SKM-1 (cell line): ENCODE data around the gene DDX31.

Experiments
- DNase-seq: peaks from one replicate; lab custom pipeline; 2025; ENCODE audit not compliant: unreplicated experiment; lab: John Stamatoyannopoulos, UW

Gene DDX31

DNA sequence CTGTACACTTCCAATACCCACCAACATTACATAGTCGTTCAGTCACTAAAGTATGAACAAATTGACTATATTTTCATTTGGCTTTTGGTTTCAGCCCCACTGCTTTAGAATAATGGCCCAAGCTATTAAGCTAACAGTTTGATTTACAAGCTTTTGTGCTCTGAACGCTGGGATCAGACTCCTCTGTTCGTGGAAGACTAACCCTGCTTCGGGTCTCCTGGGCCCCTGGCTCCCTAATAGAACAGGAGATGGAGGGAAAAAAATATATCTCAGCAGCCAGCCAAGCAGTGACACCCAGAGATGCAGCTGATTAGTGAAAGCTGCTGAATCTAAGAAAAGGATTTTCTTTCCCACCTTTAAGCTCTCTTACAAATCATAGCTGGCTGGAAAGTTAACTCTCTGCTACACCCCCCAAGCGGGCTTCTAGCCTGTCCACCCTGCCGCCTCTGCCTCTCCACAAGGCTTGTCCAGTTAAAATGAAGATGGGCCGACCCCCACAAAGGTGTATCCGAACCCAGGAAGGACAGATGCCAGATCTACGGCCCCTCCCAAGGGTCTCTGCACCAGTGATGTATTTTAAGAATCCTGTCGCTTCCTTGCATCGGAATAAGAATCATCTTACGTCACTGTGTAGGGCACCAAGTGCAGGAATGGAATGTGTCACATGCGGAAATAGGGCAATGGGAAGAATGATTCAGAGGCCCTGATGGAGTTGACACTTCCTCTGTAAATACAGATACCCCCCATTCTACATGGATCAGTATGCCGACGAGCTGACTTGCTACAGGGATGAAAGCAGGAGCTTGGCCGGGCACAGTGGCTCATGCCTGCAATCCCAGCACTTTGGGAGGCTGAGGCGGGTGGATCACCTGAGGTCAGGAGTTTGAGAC is 120.8 kb downstream of the DDX31 start:
- no peak for DNase-seq

DNA sequence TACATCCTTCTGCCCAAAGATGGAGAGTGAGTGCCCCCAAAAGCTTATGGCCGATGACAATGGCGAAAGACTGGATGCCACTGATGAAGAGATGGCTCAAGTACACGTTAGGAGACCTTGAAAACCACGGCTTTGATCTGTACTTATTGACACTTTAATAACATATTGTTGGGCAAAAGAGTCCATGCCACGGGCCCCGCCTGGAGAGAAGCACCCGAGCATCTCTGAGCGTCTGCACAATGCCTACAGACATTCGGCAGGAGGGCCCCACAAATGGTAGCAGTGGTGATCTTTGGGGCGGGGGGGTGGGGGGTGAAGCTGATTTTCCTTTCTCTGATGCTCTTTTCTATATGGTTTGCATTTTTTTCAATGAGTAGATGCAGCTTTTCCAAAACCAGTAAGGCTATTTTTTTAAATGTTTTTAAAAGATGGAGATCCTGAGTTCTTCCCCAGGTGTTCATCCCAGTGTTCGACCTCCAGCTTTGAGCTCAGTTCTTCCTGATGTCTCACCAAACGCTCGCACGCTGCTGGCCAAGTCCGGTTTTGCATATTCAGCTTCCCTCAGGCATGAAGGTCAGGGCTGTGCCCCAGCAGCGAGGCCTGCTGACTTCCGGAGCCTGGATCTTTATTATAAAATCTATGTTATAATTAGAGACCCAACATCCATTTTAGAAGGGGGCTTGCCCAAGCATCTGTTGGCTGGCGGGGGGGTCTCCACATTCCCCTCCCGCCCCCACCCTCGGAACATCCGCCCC is 121.6 kb downstream of the DDX31 start:
- no peak for DNase-seq

DNA sequence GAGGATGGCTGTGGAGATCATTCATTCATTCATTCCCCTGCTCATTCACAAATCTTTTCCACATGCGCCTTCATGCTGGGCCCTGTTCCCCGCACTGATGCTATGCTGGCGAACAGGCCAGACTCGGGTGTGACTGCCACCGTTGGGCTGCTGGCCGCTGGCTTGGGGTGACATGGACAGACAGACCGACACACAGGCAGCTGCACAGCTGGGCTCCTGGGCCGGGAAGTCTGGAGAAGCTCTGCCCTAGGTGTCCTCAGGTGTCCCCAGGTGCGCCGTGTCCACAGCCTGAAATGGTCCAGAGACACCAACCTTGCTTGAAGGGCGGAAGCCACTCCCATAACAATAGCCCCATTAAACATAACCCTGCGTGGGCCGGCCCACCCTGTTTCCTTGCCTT is 122.3 kb downstream of the DDX31 start:
- DNase-seq: no peak

DNA sequence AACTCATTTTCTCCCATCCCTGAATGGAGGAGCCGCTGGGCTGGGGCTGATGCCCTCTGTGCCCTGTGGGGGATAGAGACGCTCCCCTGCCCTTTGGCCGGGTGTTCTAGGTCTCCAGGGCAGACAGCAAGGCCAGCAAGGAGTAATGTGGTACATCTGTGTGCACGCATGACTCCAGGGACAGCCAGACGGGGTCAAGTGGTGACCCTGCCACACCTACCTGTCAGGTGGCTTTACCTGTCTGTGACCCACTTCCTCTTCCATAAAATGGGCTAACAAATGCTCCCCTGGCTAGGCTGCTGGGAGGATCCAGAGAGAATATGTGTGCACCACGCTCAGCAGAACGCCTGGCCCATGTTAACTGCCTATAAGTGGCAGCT is 122.7 kb downstream of the DDX31 start:
- DNase-seq: no peak

DNA sequence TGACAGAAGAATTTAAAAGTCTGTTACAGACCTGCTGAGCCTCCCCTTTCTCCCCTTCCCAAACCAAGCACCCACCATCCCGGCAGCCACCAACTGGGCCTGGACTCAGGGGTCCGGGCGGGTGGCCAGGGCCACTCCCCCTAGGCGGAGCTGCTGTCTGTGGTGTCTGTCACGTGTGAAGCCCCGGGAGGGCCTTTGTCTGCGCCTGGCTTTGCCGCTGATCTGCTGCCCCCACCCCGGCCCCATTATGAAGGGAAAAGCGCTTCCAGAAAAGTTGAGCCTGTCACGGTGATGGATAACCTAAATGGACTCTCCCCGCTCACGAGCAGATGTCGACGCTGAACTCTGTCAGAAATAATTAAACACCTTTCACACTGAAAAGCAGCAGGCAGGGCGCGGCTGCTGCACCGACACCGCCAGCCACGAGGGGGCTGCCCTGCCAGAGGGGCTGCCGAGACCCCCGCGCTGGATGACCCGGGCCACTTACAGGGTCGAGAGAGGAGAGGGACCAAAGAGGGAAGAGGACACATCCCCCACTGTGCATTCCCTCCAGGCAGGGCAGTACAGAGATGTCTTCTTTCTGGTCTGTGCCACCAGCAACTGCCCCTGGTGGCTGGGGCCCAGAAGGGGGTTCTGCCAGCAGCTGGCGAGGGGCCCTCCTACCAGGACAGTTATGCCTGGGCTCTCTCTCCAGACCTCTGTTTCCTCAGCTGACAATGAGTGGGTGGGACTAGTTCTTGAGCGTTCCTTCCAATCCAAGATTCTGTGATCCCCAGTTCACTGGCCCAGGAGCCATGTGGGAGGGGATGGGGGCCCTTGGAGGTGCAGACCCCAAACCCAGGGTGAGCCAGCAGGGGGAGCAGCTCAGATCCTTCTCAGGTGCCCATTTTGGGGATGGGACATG is 123.4 kb downstream of the DDX31 start:
- no peak for DNase-seq

DNA sequence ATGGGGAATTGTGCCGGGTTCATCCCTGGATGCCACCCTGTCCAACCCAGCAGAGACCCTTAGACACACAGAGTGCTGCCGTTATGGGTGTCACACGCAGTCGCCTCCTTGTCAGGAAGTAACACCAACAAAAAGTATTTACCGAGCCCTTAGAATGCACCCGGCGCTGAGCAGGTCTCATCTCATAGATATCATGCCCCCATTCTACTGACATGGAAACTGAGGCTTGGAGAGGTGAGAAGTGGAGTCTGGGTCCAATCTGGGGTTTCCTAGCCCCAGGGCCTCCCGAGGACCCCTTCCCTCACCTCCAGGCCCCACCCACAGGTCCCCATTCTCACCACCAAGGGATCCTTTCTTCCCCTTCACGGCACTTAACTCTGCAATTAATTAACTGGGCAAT is 124.2 kb downstream of the DDX31 start:
- no peak for DNase-seq

DNA sequence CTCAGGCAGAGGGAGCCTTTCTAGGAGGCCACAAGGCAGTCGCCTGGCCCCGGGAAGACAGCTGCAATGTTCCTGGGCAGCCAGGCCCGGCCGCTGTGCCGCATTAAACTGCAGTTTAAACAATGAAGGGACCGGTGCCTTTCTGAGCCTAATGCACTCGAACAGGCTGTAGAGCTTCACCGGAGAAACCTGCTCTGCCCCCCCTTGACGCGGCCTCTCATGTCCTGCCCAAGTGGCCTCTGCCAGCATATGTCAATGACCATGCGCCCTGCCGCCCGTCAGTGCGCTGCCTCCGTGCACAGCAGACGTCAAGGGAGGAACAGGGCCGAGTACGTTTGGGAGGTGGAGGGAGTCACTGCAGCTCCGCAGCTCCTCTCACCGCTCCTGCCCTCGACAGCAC is 125.8 kb downstream of the DDX31 start:
- DNase-seq: no peak

DNA sequence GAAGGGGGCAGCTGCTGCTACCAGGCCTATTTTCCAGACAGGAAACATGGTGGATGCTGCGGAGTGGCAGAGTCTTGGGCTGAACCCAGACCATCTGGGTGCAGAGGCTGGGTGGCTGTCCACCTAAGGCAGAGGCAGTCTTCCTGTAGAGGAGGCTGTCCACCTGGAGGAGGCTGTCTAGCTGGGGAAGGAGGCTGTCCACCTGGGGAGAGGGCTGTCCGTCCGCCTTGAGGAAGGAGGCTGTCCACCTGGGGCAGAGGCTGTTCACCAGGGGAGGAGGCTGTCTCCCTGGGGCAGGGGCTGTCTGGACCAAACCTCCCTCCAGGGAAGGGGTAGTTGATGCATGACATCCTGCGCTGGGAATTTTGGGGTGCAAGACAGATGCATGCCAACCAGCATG is 126.5 kb downstream of the DDX31 start:
- DNase-seq: no peak
